Measurements from ENCODE around the gene MARS1.

Gene MARS1

DNA sequence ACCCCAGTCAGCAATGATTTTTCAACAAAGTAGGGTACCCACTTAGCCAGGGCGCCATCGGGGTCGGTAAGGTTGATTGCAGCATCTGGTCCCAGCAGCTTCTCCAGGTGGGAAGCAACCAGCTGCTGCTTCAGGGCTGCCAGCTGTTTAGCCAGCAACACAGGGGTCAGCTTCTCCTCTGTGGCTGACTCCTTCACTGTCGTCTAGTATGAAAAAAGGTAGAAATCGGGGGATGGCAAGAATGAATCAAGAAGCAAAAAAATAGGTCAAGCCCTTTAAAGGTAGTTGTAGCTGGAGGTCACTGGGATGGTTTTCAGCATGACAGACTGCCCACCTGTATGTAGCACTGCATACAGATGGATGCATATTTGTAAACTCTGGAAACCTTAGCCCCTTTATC lies 46.4 kb downstream of the MARS1 start:
- no peak for DNase-seq

DNA sequence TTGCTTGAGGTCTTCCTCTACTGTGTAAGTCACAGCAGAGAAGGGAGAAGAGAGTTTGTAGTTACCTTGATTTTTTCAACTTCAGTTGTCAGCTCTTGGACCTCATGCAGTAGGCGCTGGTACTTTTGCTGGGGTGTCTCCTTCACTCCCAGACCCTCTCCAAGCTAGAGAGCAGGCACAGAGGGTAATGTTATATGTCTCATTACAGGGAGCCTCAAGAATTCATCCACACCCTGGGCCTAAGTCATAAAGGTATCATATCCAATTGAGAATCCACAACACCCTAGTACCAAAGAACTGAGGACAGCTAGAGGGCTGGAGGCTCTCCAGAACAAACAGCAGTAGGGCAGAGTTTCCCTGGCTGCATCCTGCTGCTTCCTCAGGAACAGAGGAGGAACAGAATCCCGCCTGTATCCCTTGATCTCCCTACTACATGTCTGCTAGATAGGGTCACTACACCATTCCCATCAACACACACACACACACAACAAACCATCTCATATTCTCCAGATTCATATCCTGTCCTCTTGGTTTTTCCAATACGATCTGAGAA lies 47.2 kb downstream of the MARS1 start:
- DNase-seq: no peak

DNA sequence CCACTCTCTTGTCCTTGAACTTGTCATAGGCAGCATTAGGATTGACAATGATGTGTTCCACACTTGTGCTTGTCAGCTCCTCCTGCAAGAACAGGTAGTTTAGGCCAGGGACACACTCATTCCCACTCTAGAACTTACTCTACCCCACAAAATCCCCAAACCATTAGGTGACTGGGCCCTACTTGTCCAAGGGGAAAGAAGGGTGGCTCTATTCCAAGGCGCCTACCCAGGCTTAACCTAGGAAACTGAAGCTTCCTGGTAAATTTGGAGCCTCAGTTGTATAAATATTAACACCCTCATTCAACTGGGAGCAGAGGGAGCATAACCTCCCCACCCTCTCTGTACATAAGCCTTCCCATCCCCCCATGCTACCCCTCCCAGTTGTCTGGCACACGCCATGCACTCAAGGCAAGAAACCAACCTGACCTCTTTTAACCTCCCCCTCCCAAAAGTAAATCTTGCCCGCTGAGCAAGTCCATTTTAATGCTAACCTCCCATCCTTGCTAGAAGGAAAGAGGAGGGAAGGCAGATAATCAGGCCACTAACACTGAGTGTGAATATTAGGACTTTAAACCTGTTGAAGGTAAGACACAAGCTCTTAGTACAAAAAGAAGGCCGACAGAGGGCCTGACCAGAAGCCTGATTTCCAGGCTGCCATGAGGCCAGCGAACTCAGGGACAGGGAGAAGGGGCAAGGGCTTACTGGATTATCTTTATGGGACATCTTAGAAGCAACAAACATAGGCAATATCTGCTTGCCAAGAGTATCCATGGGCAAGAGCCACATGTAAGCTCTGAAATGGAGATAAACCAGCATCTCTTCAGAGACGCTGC lies 48.1 kb downstream of the MARS1 start:
- no peak for DNase-seq

DNA sequence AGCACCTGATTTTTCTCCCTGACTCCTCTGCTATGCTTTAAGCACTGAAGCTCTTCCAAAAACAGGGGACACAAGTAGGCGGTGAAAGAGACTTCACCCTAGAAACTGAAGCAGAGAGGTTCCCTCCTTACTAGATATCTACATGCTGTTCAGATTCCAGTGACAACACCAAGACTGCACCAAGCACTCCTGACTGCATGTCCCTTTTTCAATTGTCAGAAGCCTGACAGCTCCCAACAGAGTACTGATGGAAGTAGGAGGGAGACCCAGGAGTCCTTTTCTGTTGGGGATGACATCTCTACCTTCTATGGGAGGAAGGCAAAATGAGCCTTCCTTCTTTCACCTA lies 48.7 kb downstream of the MARS1 start:
- DNase-seq: no peak

DNA sequence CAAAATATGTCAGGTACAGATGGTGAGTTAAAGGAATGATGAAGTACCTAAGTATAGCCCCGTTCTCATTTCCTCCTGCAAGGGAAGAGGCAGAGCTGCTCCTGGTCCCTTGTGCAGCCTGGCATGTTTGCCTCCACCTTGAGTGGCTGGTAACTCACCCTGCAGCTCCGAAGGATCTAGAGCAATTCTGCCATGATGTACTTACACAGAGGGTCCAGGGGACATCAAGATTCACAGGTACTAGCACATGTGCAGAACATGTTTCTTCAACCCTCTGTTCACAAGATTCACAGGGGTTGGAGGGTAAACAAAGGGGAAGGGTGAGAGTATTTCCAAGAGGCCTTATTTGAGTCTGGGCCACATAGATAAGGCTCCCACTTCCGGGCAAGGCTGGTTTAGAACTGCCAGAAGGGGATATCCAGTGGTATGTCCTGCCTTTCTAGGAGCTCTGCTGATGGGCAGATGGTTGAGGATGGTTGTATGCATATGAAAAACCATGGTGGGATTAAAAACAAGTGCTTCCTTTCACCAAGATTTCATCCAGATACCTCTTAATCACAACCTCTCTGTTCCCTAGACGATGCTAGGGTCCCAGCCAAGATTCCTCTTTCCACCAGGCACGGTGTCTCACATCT lies 51.4 kb downstream of the MARS1 start:
- DNase-seq: no peak

DNA sequence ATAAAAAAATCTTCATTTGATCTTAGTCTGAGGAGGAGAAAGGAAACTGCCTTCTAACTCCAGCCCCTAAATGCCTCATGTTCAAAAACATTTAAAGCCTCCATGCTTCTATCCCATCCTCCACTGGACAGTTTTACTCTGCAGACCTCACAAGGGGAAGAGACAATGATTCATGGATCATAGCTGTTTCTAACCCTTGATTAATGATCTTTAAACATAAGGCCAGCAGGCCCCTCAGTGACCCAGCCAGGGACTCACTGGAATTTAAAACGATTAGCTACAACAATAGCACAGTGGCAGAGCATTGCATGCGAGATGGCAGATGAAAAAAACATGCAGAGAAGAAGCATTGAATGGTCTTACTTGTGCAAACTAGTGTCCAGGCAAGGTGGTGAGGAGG lies 53.1 kb downstream of the MARS1 start:
- DNase-seq: no peak

DNA sequence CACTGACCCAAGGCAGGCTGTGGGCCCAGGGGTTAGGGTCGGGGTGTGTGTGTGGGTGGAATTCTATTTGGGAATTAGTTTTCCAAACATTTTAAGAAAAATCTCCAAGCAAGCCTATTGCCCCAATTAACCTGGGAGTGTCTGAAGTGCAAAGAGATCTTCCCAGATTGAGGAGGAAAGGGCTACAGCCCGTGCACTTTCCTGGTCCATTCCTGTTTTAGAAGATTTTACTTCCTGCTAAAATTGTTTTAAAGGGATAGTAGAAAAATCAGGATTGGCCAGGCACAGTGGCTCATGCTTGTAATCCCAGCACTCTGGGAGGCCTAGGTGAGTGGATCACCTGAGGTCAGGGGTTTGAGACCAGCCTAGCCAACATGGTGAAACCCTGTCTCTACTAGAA lies 53.8 kb downstream of the MARS1 start:
- no peak for DNase-seq

DNA sequence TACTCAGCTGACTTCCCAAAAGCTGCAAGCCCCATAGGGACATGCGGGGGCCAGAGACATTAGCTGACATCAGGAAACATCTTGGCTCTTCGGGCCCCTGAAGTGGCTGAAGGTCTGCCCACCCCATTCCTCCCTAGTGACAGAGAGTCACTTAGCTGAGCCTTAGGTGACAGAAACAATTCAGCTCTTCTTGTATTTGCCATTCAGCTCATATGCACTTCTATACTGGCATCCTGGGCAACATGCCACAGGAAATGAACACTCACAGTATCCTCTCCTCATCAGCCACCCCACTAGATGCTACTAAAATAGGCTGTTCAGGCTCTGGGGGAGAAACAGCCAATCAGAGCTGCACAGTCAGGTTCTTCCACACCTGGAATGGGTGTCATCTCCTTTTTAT lies 55.7 kb downstream of the MARS1 start:
- DNase-seq: no peak

DNA sequence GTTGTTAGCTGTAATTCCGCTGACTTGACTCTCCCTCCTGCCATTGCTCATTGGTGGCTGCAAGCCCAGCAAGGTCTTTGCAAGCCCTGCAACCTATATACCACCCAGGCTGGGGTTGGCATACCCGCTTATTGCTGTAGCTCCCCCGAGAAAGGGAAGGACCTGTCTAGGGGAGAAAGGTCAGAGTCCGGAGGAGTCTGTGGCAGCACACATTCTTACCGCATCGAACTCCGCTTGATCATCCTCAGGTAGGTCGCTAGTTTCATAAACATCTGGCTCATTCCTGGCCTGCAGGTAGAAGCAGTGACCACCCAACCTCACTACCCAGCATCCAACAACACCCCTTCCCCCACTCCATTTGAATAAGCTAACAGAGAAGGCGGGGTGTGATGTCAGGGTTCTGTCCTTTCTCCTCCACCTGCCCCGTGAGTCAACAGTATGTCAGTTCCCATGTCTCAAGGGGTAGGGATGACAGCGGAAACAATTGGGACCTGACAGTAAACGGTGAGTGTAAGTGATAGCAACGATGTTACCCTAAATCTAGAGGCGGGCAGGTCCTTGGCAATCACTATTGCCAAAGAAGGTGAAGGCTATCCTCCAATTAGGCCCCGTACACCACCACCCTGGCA lies 58.1 kb downstream of the MARS1 start:
- DNase-seq: no peak

DNA sequence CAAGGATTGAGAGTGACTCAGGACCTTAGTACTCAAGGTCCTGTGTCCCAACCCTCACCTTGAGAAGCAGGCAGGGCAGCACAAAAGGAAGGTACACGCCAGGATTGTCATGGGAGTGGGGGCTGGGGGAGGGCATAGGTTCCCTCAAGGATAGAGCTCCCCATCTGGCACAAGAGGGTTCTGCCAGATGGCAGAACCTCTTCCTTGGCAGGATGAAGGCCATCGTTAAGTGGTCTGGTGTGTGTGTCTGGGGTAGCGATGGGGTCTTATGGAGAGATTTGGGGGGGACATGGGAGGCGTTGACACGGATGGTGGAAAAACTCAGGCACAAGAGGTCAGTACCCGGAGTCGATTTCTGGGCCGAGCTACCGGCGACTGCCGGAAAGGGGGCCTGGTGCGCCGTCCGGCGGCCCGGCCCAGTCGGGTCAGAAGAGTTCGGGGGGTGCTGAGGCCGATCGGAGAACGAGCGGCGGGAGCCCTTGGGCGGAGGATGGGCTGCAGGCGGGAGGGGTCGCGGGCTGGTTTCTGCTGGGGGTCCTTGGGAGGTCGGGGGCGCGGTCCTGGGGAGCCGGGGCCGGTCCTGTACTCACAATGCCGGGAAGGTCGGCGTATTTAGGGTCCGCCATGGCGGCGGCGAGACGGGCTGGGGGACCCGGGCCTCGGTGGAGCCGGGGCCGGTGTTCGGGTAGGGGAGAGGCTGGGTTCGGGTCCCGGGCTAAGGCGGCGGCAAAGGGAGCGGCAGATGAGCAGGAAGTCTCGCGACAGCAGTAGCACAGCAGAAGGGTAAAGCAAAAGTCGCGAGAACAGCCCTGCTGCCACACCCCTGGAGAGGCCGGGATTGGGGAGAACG lies 58.8 kb downstream of the MARS1 start, which contains the start of gene DCTN2:
TSS of gene DCTN2 (minus strand) at position 755 of the 850 bp plus-strand sequence. CDS start at position 626, 129 bp downstream.
- peak; percentile 91 for DNase-seq

DNA sequence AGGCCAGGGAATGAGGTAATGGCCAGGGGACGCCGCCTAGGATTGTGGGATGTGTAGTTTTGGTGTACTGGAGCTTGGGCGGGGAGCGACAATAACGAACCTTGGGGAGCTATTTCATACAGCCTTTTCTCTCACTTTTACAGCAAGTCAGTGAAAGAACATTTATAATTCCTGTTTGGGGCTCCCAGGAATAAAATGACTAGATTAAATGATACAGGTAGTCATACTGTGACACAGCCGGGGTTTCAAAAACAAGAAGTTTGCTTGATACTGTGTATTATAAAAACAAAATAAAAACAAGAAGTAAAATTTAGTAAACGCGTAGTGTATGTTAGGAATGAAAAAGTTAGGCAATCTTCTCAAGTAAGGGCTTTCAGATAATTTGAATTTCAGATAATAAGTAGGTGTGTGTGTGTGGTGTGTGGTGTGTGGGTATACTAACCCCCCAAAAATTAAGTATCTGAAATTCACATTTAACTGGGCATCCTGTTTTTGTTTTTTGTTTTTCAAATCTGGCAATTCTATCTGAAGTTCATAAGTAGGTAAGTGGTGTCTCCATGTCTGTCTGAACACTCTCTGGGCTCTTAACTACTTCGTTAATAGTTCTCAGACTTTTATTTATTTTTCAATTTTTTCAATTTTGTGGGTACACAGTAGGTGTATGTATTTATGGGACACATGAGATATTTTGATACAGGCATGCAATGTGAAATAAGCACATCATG lies 59.6 kb downstream of the MARS1 start:
- DNase-seq: no peak

DNA sequence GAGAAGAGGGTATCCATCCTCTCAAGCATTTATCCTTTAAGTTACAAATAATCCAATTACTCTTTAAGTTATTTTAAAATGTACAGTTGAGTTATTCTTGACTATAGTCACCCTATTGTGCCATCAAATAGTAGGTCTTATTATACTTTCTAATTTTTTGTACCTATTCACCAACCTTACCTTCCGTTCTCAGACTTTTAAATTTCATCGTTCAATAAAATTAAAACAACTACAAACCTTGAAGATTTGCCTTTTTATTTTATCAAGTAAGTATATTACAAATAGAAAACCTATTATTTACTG lies 60.1 kb downstream of the MARS1 start:
- no peak for DNase-seq

DNA sequence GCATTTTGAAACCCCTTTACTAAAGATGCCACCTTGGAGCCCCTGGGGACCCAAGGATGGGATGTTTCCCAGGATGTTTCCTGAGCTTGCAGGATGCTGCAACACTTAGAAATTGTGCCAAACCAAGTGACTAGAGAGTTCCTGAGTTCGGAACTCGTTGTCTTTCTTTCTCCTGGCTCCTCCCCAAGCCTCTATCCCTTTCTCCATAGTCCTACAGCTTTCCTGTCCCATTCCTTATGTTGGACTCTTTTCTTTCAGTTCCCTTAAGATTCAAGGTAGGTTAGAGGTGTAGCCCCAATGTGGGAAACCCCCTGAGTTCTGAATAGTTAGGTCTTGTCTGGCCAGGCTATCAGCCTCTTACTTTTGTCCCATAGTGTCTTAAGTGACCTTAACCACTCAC lies 60.6 kb downstream of the MARS1 start:
- DNase-seq: no peak

DNA sequence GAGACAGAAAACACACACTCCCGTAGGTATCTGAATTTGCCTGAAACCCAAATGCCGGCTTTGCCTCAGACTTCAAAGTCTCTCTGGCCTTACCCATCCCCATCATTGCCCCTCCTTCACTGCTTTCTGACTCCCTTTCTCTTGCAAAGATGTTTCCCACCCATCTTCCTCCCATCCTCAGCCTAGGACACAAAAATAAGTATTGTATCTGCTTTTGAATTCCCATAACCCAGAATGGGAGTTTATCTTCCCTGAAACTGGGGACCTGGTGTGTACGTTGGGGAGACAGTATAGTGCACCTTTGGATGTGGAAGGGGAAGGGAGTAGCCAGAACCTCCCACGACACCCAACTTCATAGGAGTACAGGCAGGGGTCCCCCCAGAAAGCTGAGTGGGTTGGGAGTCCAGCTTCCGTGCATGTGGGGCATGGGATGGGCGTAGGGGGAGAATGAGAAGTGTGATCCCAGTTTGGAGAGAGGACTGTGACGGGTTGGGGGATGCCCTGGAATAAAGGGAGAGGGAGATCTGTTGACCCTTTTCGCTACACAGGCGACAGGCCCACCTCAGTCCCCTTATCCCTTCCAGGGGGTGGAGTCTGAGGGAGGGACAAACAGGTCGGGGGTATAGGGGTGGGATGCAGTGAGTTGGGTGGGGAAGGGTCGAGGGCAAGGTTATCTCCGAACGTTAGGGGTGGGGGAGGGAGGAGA lies 61.5 kb downstream of the MARS1 start:
- DNase-seq: no peak

DNA sequence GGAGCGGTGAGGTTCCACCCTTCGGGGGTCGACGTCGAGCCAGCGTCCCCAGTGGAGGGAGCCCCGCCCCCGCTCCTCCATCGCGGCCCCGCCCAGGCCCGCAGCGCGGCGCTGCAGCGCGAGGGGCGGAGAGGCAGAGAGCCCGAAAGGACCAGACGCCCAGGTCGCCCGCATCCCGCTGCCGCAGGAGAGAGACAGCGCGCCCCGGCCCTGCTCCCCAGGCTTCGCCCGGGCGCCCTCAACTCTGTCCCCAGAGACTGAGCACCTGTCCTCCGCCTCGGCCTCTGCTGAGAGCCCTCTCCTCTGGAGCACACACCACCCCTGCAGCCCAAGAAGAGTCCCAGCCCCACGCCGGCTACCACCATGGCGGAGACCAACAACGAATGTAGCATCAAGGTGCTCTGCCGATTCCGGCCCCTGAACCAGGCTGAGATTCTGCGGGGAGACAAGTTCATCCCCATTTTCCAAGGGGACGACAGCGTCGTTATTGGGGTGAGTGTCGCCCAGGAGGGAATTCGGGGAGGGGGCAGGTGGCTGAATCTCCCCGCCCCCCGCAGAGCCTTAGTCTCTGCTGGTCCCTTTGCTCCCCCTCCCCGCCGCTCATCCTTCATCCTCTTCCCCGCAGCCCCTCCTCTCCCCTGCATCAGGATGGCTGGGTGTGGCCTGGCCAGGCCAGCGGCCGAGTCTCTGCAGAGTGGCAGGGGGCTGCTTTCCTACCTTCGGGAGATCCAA lies 62.2 kb downstream of the MARS1 start, which contains the start of gene KIF5A:
TSS of gene KIF5A (plus strand) at position 136 of the 732 bp plus-strand sequence. CDS start at position 364, 228 bp downstream.
- DNase-seq: no peak

DNA sequence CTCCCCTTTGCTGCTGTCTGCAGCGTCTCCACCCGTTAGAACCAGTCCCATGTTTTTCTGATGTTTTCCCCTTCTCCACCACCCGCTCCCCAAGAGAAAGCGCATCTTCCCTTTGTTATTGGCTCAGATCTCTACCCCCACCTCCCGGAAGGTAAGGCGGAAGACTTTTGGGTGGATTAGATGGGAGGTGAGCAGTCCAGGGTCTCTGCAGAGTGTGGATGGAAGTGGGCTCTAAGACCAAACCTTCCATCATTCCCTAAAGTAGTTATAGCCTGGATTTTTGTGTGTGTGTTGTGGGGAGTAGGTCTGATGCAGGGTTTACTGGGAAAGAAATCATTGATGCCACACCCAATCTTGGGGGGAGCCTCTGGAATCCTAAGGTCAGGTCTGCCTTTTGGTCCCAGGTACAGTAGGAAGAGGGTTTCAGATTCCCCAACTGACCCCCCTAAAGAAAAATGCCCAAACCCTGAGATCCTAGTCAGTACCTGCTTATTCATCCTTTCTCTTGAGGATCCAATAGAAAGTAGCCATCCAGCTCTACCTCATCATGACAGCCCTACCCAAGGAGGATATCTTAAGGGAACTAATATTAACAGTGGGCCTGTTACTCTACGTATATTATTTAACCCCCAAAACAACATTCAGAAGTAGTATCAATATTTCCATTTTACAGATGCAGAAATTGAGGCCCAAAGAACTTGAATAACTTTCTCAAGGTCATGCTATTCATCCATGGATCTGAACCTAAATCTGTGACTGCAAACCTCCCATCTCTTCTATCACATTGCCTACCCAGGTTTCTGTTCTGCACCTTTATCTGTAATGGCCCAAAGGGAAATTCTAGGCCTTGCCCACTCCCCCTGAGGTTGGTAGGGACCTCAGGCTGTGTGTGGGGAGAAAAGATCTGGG lies 63.0 kb downstream of the MARS1 start:
- DNase-seq: no peak

DNA sequence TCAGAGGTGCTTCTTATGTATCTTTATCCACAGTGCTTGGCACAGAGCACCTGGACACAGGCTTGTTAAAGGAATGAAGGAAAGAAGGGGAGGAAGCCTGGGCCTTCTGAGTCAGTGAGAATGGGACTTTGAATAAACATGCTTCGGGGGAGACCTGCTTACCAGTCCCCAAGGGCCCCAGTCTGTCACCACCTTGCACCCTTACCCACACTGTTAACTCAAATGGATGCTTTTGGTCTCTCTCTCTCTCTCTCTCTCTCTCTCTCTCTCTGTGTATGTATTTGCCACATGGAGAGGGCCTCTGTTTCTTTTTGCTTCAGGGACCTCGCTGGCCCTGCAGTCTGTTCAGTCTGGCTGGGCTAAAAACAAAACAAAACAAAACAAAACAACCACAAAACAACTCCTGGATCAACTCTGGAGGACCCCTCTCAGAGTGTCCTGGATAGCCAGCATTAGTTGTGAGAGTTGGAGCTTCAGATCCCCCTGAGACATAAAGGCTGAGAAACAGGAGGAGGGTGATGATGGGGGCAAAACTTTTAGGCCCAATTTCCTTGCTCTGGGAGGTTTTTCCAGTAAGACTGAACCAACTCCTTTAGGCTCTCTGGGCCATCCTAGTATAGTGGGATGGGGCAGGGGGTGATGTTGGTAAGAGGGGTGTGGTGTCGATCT lies 63.9 kb downstream of the MARS1 start:
- no peak for DNase-seq

DNA sequence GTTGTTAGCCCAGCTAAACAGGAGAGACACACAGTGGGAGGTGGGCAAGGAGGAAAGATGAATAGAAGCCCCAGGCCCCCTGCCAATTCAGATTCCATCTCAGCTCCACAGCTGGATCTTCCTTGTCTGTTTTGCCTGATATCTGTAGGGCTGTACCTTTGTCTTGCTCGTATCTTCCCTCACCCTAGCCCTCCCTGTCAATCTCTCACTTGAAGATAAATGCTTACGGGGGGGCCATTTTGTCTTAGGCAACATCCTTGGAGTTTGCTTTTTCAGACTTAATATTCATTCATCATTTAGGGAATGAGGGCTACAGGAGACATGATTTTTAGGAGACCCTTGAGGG lies 64.4 kb downstream of the MARS1 start:
- no peak for DNase-seq

DNA sequence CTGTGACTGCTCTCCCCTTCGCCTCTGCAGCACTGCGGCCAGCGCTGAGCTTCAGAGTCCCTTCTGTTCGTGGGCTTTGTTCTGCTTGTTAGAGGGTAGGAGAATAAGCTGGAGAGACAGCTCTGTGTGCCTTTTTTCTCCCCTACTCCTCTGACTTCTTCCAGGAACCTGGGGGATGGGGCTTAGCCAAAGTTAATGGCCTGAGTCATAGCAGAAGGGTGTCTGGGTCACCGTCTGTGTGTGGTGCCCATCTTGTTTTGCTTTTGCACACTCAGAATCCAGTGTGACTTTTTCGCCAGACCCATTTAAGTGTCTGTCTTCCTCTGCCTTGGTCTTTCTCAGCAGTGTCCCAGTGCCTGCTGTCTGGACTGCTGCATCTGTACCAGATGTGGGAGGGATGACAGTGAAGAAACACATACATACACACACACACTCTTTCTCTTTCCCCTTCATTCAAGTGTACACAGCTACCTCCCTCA lies 65.0 kb downstream of the MARS1 start:
- no peak for DNase-seq

Measured in NCI-H1436 treated with DMSO at 0.1 percent for 48 hours (cell line).